Muscle layer of colon (tissue), 2 donors: ENCODE measurements around the gene DENND2C.

Experiments
- H3K27ac ChIP-seq: one replicate; pipeline ENCODE4 v1.7.0; 2013; ENCODE audit warnings: low read depth, mild to moderate bottlenecking, low read length, moderate library complexity
- H3K27me3 ChIP-seq, 2 donors: one replicate each; pipeline ENCODE4 v1.7.0; 2013; ENCODE audit warnings: low read length in 2 of 2, mild to moderate bottlenecking in 2 of 2; ENCODE audit not compliant: insufficient read depth in 2 of 2, control insufficient read depth in 1 of 2
- H3K36me3 ChIP-seq: one replicate; pipeline ENCODE4 v1.7.0; 2013; ENCODE audit warnings: mild to moderate bottlenecking, low read length; ENCODE audit not compliant: insufficient read depth
- H3K4me1 ChIP-seq: one replicate; pipeline ENCODE4 v1.7.0; 2013; ENCODE audit warnings: mild to moderate bottlenecking, low read length; ENCODE audit not compliant: insufficient read depth
- H3K4me3 ChIP-seq, 2 donors: one replicate each; pipeline ENCODE4 v1.7.0; 2013; ENCODE audit warnings: low read length in 2 of 2, low read depth in 1 of 2, mild to moderate bottlenecking in 1 of 2, moderate library complexity in 1 of 2
- H3K9ac ChIP-seq: one replicate; pipeline ENCODE4 v1.7.0; 2013; ENCODE audit warnings: low read length
- H3K9me3 ChIP-seq: one replicate; pipeline ENCODE4 v1.7.0; 2013; ENCODE audit warnings: mild to moderate bottlenecking, low read length
- donor health status: abdominal sarcoma.
- donor health status: Adenocarcinoma of cecum.

DENND2C gene

GRCh38 chr1:114536043-114536442 lies 133.8 kb downstream of the DENND2C start:
- H3K36me3 ChIP-seq: no peaks in the 10 kb centered on the region
- no peak overlapping the region for H3K4me3 ChIP-seq
- no peaks in the 10 kb centered on the region for H3K9me3 ChIP-seq
- H3K27me3 ChIP-seq: no peaks in the 10 kb centered on the region
- H3K27ac ChIP-seq: no peak overlapping the region
- H3K4me1 ChIP-seq: no peaks in the 10 kb centered on the region
- H3K9ac ChIP-seq: no peak overlapping the region

- no peaks in the 10 kb centered on the region for H3K27me3 ChIP-seq
- H3K27ac ChIP-seq: no peak overlapping the region
- no peak overlapping the region for H3K9ac ChIP-seq
- no peaks in the 10 kb centered on the region for H3K4me1 ChIP-seq
- no peak overlapping the region for H3K4me3 ChIP-seq
- H3K36me3 ChIP-seq: no peaks in the 10 kb centered on the region
- no peaks in the 10 kb centered on the region for H3K9me3 ChIP-seq
Observed at GRCh38 chr1:114535401-114535800, 134.4 kb downstream of the DENND2C start.
